Iris pigment epithelial cell (primary cell): ENCODE measurements around the gene ELFN1.
"Not testable (repeated sequence)": the region's sequence is repeated elsewhere in the genome, so short reads cannot be mapped to it uniquely, and the experiment has no call there.

Experiments used
- DNase-seq: peaks from one replicate; pipeline ENCODE4 v3.0.0-alpha.2; 2011; ENCODE audit warnings: low read depth

The ELFN1 gene

DNA sequence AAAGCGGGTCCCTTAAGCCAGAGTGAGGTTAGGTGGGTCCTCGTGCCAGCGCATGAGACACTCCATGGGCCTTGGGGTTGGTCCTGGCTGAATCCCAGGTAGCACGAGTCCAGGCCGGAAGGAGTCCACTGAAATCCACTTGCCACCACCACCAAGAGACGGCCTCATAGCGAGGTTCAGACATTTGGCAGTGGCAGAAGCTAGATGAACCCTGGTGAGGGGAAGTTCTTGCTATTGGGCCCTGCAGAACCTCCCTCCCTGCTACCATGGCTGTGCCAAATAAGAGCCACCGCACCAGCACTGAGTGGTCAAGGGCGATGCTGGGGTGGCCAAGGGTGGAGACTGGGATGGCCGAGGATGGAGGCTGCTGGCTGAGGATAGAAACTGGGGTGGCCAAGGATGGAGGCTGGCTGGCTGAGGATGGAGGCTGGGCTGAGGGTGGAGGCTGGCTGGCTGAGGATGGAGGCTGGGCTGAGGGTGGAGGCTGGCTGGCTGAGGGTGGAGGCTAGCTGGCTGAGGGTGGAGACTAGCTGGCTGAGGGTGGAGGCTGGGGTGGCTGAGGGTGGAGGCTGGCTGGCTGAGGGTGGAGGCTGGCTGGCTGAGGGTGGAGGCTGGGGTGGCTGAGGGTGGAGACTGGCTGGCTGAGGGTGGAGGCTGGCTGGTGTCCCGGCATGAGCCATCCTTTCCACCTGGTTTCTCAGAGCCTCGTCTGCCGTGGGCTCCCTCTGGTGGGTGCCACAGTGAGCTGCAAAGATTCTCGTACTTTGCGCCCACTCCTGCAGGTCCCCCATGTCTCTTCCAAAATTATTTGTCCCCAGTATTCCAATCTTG, 88.2 kb downstream of the ELFN1 start:
- DNase-seq: peak; percentile 28

DNA sequence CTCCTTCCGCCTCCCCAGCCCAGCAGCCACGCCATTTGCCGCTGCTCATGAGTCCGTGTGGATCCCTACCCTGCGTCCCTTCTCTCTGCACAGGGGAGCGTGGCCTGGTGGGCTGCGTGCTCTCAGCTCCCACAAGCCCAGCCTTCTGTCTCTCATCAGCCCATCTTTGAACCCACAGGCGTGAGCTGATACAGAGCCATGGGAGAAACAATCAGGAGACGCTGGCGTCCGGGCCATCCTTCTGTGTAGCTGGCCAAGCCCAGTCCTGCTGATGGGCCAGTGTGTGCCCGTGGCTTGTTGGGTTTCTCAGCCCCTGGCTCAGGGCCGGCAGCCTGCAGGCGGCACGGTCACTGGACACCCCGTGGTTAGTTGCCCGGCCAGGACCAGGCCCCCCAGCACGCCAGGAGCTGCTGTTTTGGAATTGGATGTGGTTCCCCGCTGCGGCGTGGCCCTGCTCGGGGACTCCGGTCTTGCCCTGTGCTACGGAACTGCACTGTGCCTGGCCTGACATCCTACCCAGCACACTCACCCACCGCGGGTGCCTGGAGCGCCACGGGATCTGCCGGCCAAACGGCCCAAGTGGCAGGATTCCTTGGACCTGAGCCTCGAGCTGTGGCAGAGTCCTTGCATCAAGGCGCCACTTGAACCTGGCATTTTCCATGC, 88.9 kb downstream of the ELFN1 start:
- no peak for DNase-seq

DNA sequence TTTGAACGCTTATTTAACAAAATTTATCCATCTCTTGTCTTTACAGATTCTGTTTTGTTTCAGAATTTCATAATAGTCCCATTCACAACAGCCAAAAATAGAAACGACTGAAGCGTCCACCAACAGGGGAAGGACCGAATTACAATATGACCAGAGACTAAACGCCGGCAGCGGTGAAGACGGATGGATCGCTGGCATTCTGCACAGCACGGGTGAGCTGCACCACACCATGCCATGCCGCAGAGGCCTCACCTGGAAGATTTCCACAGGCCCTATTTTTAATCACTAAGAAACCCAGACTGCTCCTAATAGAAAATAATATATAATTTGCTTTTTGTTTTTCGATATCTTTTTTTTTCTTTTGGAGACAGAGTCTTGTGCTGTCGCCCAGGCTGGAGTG, 91.0 kb downstream of the ELFN1 start:
- DNase-seq: no peak

DNA sequence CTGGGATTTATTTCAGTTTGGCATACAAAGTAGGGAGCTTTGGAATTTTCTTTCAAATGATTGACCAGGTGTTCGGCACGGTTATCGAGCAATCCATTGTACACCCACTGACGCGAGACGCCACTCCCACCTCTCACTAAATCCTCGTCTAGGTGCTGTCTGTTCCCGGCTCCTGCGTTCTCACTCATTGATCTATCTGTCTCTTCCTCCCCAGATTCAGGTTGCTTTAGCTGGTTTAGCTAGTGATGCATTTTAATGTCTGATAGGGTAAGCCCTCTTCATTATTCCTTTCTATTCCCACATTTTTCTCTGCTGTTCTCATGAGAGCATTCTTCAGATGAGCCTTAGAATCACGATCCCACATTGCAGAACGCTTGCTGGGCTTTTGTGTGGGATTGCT, 91.7 kb downstream of the ELFN1 start:
- DNase-seq: no peak

DNA sequence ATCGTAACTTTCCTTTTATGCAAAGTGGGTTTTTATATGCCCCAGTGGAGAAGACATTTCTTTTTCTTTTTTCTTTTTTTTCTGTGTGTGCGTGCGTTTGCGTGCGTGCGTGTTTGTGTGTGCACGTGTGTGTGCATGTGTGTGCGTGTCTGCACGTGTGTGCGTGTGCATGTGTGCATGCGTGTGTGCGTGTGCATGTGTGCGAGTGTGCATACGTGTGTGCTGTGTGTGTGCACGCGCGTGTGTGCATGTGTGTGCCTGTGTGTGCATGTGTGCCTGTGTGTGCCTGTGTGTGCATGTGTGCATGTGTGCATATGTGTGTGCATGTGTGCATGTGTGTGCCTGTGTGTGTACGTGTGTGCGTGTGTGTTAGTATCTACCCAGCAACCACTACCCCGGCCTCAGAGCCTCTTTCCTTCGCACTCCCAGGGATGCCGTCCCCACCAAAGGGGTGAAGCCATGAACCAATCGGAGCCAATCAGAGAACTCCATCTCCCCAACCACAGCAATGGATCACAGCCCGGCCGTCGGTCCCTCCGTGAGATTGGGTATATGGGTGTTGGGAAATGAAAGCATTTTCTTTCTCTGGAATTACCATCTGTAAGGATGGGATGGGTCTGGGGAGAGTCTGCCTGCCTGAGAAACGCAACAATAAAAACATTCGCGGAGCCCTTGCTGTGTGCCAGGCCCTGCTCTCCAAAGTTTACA, 92.3 kb downstream of the ELFN1 start:
- no peak for DNase-seq

DNA sequence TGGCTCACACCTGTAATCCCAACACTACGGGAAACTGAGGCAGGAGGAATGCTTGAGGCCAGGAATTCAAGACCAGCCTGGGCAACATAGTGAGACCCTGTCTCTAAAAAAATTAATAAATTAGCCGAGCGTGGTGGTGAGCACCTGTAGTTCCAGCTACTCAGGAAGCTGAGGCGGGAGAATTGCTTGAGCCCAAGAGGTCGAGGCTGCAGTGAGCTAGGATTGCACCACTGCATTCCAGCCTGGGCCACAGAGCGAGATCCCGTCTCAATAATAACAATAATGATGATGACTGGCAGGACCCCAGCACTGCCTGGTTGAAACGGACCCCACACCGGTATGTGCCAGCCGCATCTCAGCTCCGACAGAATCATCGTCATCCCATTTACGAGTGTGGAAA, 93.0 kb downstream of the ELFN1 start:
- DNase-seq: no peak

DNA sequence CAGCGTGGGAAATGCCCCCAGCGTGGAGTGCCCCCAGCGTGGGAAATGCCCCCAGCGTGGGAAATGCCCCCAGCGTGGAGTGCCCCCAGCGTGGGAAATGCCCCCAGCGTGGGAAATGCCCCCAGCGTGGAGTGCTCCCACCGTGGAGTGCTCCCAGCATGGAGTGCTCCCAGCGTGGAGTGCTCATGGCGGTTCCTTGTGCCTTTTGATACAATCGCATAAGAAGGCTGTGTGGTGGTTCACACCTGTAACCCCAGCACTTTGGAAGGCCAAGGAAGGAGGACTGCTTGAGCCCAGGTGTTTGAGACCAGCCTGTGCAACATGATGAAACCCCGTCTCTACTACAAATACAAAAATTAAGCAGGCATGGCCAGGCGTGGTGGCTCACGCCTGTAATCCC, 93.8 kb downstream of the ELFN1 start:
- DNase-seq: not testable (repeated sequence)

DNA sequence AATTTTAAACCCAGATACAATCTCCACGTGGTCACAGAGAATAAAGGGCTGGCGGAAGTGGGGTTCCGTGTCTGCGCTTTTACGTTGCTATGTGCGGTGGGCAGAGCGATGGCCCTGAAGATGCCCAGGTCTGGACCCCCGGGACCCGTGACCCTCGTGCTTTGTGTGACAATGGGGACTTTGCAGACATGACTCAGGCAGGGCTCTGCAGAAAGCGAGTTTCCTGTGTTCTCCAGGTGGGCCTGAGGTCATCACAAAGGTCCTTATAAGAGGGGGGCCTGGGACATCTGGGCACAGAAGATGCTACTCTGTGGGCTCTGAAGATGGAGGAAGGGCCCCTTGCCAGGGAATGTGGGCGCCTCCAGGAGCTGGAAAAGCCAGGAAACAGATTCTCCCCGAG, 95.3 kb downstream of the ELFN1 start:
- no peak for DNase-seq

DNA sequence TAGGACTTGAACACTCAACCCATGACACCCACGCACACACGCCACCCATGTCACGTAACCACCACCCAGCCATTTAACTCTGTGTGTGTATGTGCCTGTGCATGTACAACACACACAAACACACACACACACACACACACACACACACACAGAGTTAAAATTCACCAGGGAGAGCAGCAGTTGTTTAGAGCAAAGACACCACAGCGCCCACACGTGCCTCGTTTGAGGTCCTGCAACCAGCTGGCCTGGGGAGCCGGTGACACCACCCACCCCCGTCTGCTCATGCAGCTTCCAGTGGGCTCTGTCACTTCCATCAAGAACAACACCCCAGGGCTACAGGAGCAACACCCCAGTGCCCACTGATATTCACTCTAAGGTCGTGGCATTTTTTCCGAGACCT, 97.4 kb downstream of the ELFN1 start:
- no peak for DNase-seq

DNA sequence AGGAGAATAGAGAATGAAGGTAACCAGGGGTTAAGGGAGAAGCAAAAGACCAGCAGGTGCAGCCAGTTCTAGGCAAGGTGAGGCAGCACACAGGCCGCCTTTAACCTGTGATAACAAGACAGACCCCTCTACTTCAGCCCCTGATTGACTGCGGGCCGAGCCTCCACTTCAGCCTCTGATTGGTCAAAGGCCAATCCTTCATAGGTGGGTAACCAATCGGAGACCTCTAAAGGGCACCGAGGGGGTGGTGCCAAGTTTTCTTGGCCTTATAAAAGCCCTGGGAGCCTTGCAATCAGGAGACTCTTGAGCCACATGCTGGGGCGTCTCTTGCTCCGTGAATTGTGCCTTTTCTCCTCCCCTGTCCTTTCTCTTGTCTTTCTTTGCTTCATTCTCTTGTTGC, 98.8 kb downstream of the ELFN1 start:
- DNase-seq: no peak

DNA sequence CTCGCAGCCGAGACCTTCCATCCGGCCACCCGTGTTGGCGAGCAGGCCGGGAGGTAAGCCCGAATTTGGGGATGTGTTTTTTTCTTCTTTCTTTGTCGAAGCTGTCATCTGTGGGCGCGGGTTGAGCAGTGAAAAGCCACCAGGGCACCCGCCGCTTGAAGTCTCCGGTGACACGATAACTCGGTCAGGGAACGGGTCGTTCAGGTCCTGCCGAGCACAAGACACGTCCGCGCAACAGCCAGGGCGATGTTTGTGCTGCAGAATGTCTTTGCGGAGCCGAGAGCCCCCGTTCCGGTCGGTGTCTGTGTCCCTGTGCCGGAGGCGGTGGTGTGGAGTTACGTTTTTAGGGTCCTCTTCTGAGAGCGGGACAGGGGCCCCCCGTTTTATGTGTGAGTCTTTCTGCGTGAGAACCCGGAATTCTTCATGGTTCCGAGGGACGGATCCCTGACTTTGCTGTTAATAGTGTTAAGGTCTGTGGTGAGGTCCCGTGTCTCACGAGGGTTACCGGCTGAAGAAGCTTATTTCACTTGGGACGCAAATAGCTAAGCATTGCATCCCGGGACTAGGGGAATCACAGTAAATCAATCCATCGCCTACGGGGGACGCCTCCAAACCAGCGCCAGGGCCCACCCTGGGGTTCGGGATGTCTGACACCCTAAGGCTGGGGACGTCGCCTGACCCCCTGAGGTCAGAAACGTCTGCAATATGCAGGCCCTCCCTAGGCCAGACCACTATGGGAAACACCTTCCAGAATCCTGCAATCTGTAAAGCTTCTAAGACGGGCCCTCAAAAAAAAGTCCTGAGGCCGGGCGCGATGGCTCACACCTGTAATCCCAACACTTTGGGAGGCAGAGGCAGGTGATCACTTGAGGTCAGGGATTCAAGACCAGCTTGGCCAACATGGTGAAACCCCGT, 99.5 kb downstream of the ELFN1 start:
- DNase-seq: no peak

DNA sequence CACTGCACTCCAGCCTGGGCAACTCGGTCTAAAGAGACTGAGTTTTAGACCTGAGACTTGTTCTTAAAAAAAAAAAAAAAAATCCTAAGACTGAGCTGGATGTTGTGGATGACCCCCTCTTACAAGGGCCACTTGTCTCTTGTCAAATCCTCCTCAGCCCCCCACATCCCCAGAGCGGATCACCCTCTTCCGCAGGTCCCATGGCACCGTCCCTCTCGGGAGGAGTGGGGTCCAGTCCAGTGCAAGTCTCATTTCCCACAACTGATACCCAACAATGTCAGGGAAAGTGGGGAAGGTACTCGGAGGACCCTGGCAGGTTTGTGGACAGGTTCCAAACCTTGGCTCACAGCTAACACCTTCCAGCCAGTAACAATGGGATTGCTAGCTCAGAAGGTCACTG, 100.3 kb downstream of the ELFN1 start:
- DNase-seq: no peak

DNA sequence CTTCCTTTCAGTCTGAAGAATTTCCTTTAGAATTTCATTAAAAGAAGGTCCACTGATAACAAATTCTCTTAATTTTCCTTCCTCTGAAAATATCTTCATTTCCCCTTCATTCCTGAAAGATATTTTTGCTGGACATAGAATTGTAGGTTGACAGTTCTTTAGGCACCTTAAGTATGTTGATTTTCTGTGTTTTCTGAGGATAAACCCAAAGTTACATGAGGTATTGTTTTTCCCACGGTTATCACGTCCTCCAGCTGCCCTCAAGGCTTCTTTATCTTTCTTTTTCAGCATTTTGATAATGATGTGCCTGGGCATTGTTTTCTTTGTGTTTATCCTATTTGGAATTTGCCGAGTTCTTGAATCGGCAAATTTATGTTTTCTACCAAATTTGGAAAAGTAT, 105.3 kb downstream of the ELFN1 start:
- DNase-seq: no peak

DNA sequence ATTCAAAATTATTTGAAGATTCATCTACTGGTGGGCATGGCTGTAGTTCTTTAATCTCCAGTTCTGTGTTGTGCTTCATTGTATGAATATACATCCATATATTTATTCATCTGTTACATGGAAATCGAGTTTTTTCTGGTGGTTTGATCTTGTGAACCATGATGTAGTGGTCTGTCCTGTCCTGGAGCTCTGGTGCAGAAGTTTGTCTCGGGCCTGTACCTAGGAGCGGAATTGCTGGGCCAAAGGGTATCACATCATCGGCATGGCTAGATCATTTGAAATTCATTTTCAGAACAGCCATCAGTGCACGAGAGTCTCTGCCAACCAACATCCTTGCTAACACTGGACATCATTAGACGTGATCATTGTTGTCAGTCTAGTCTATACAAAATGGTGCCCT, 107.0 kb downstream of the ELFN1 start:
- no peak for DNase-seq

DNA sequence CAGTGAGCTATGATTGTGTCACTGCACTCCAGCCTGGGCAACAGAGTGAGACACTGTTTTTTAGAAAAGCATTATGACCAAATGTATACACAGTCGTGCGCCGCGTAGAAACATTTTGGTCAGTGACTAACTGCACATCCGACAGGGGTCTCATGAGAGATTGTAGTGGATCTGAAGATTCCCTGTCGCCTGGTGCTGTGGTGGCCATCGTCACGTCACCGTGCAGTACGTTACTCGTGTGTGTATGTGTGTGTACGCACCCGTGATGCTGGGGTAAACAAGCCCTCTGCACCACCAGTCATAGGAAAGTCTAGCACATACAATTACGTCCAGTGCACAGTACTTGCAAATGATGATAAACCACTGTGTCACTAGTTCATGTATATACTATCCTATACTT, 109.4 kb downstream of the ELFN1 start:
- DNase-seq: no peak

DNA sequence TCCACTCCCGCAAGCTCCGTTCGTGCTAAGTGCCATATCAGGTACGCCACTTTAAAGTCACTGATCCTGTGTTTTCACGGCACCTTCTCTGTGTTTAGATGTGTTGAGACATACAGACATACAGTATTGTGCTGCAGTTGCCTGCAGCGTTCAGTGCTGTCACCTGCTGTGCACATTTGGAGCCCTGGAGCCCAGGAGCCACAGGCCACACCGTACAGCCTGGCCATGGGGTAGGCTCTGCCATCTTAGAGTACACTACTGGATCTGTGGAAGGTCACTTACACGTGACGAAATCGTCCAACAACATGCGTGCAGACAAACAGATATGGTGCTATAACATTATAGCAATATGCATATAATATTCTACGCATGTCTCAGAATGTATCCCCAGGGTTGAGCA, 111.3 kb downstream of the ELFN1 start:
- no peak for DNase-seq

DNA sequence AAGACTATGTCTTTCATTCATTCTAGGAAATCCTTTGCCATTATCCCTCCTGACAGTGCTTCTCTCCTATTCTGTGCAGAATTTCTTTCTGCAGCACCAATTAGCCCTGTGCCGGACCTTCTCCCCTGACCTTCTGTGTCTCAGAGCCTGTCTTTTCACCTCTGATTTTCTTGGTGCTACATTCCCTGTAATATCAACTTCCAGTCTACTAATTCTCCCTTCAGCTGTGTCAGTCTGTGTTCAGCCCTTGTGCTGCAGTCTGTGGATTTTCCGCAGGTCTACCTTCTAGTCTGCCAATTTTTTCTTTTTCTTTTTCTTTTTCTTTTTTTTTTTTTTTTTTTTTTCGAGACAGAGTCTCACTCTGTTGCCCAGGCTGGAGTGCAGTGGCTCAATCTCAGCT, 115.8 kb downstream of the ELFN1 start:
- no peak for DNase-seq

DNA sequence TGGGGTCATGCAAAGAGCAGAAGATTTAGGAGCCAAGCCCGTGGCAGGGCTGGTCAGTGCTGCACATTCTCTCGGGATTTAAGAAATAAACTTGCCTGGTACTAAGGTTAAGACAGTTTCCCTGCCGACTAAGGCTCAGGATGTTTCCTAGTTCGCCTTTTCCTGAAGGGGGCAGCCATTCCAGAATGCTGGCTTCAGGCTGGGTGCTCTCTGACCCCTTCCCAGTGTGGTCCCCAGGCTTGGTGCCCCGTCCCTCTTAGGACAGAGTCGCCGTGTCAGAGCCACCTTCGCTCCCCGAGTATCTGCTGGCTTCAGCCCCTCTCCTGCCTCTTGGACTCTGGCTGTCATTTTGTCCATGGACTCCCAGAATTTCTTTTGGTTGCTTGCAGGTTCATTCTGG, 117.2 kb downstream of the ELFN1 start:
- DNase-seq: no peak

DNA sequence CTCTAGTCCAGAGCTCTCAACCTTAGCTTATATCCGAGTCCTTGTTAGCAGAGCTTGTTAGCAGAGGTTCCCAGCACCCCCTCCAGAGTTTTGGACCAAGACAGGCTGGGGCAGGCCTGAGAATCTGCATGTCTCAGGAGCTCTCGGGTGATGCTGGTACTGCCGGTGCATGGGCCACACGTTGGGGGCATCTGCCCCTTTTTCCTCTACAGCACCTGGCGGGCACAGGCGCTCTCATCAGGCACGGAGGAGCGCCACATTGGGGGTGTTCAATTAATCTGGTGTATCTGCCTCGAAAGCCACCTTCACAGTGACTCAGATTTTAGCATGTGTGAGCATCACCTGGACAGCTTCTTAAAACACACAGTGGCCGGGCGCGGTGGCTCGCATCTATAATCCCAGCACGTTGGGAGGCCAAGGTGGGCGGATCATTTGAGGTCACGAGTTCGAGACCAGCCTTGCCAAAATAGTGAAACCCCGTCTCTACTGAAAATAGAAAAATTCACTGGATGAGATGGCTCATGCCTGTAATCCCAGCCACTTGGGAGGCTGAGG, 117.7 kb downstream of the ELFN1 start:
- no peak for DNase-seq

DNA sequence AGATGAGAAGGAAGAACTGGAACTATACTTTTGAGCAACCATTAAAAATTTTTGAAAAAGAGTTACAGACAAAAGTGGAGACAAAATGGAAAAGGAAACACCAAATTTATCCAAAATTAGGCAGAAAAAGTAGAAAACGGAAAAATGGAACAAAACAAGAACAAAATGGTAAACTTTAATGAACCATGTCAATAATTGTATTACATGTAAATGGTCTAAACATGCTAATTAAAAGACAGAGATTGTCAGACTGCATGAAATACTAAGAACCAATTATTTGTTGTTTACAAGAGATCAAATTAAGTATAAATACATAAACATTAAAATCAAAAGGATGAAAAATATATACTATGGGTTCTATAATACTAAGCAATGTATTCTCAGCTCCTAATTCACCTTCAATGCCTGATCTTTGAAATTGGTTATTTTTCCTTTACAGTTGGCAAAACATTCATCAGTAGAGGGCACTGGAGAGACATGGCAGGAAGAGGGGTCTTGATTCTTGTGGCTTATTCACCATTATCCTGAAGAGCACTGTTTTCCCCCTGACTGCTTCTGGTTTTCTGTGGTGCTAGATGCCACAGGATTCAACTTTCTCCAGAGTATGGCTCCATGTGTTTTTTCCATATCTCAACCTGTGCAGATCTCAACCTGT, 124.9 kb downstream of the ELFN1 start:
- DNase-seq: no peak
